Lower lobe of right lung (tissue), 2 donors: ENCODE measurements around the gene CDC14B. TPM values are rescaled to one million over a fixed set of nuclear protein-coding genes. Genes with fewer than 3 reads are reported as not detected.

ENCODE experiments used
- ATAC-seq, 2 donors: fragments of 200-7000 bp; cut with Tn5 transposase; one replicate each; pipeline ENCODE4 v1.9.1; 2020 to 2022; ENCODE audit warnings: mild to moderate bottlenecking in 2 of 2, moderate library complexity in 2 of 2
- DNase-seq: peaks from one replicate; pipeline ENCODE4 v3.0.0-alpha.2; 2020
- H3K27ac ChIP-seq: fragments of 200-600 bp; one replicate; pipeline ENCODE4 v1.8.0; 2022
- H3K27me3 ChIP-seq: fragments of 200-600 bp; one replicate; pipeline ENCODE4 v1.8.0; 2022; ENCODE audit warnings: low read depth
- H3K36me3 ChIP-seq: fragments of 200-600 bp; one replicate; pipeline ENCODE4 v1.8.0; 2022; ENCODE audit warnings: mild to moderate bottlenecking
- H3K4me1 ChIP-seq: fragments of 200-600 bp; one replicate; pipeline ENCODE4 v1.8.0; 2022
- H3K4me3 ChIP-seq: fragments of 200-600 bp; one replicate; pipeline ENCODE4 v1.8.0; 2022; ENCODE audit warnings: mild to moderate bottlenecking
- H3K9me3 ChIP-seq: fragments of 200-600 bp; one replicate; pipeline ENCODE4 v1.8.0; 2022
- CTCF ChIP-seq: fragments of 200-600 bp; IDR thresholded peaks from one replicate; pipeline ENCODE4 v1.8.0; 2022; ENCODE audit warnings: antibody characterized with exemption, mild to moderate bottlenecking
- intact Hi-C: fragments of 100-400 bp; cut with DNase I; formaldehyde crosslinking; loops from one replicate; pipeline ENCODE4 v1.11.0; 2022
- total RNA-seq: library from RNA; stranded (reverse); fragmentation: NEBNext Ultra II Directional; extraction: Animal tissue kit (Norgen Biotek cat#: 25700); gene quantifications from one replicate; pipeline ENCODE4 v1.2.1, GENCODE V29; 2021
- donor health status: DM: no; HTN: yes; CAD: no; lungs with severe emphysema.

The CDC14B gene
- total RNA-seq, 1 donor from 2014 or later: 16.0 TPM

GRCh38 chr9:96607971-96608370 lies 11.7 kb downstream of the CDC14B start:
- intact Hi-C loops: no loop called here
- Histone ChIP-seq H3K36me3 (no peaks in the 10 kb centered on the region), H3K9me3 (no peaks in the 10 kb centered on the region), H3K4me3 (no peak overlapping the region), H3K27me3 (no peaks in the 10 kb centered on the region), H3K27ac (no peak overlapping the region), H3K4me1 (no peaks in the 10 kb centered on the region)
- DNase-seq: no peak
- no peak for ATAC-seq
- TF ChIP-seq CTCF: no peak

GRCh38 chr9:96605328-96605727 lies 14.3 kb downstream of the CDC14B start:
- no peaks in the 10 kb centered on the region for H3K9me3 ChIP-seq
- no peaks in the 10 kb centered on the region for H3K27me3 ChIP-seq
- no peaks in the 10 kb centered on the region for H3K4me1 ChIP-seq
- DNase-seq (no peak), ATAC-seq (no peak)
- H3K36me3 ChIP-seq: no peaks in the 10 kb centered on the region
- H3K27ac ChIP-seq: no peak overlapping the region
- no peak overlapping the region for H3K4me3 ChIP-seq
- TF ChIP-seq CTCF: no peak
- intact Hi-C loops: no loop called here

GRCh38 chr9:96604004-96604319 lies 15.7 kb downstream of the CDC14B start:
- no peak overlapping the region for H3K27ac ChIP-seq
- no peak for TF ChIP-seq CTCF
- peak; percentile 80 to 91 for ATAC-seq
- no peaks in the 10 kb centered on the region for H3K9me3 ChIP-seq
- H3K4me3 ChIP-seq: no peak overlapping the region
- H3K27me3 ChIP-seq: no peaks in the 10 kb centered on the region
- DNase-seq: no peak
- H3K36me3 ChIP-seq: no peaks in the 10 kb centered on the region
- H3K4me1 ChIP-seq: no peaks in the 10 kb centered on the region
- intact Hi-C loops: no loop called here

GRCh38 chr9:96603305-96604003 lies 16.2 kb downstream of the CDC14B start:
- TF ChIP-seq CTCF: no peak
- ATAC-seq: no peak
- no peak for DNase-seq
- no peaks in the 10 kb centered on the region for H3K36me3 ChIP-seq
- H3K4me1 ChIP-seq: no peaks in the 10 kb centered on the region
- H3K27me3 ChIP-seq: no peaks in the 10 kb centered on the region
- H3K4me3 ChIP-seq: no peak overlapping the region
- intact Hi-C loops: no loop called here
- no peaks in the 10 kb centered on the region for H3K9me3 ChIP-seq
- no peak overlapping the region for H3K27ac ChIP-seq

- no peaks in the 10 kb centered on the region for H3K36me3 ChIP-seq
- no peak overlapping the region for H3K4me3 ChIP-seq
- no peak for TF ChIP-seq CTCF
- intact Hi-C loops: no loop called here
- no peak overlapping the region for H3K27ac ChIP-seq
- no peaks in the 10 kb centered on the region for H3K27me3 ChIP-seq
- no peak for ATAC-seq
- no peaks in the 10 kb centered on the region for H3K4me1 ChIP-seq
- no peak for DNase-seq
- no peaks in the 10 kb centered on the region for H3K9me3 ChIP-seq
Measured at GRCh38 chr9:96599298-96599697, 20.3 kb downstream of the CDC14B start.
